Neutrophil (primary cell): ENCODE data around the gene KCNIP2.
A peak's percentile ranks its signal among the peaks of the same experiment; 100 is the strongest.

Source experiments
- H3K27ac ChIP-seq: fragments of 200-600 bp; sonication (generic); 2 replicates; pipeline ENCODE4 v1.5.1; 2016; ENCODE audit warnings: mild to moderate bottlenecking, moderate library complexity
- H3K27me3 ChIP-seq: fragments of 200-600 bp; sonication (generic); 2 replicates; pipeline ENCODE4 v1.6.0; 2016; ENCODE audit warnings: mild to moderate bottlenecking
- H3K36me3 ChIP-seq: fragments of 200-600 bp; sonication (generic); 2 replicates; pipeline ENCODE4 v1.5.1; 2017
- H3K4me1 ChIP-seq, 2 experiments: fragments of 200-600 bp in 1 of 2; sonication (generic) in 1 of 2; 1 replicate in 1 of 2; 2 replicates in 1 of 2; pipeline versions ENCODE4 v1.5.1 to v1.6.1; 2013 to 2016; ENCODE audit warnings: low read depth in 1 of 2, low read length in 1 of 2, mild to moderate bottlenecking in 1 of 2, moderate library complexity in 1 of 2; ENCODE audit not compliant: control insufficient read depth in 1 of 2, insufficient read depth in 1 of 2
- H3K4me3 ChIP-seq, 2 experiments: fragments of 200-600 bp in 1 of 2; sonication (generic) in 1 of 2; 1 replicate in 1 of 2; 2 replicates in 1 of 2; pipeline ENCODE4 v1.5.1; 2013 to 2016; ENCODE audit warnings: low read depth in 1 of 2, low read length in 1 of 2, mild to moderate bottlenecking in 1 of 2, moderate library complexity in 1 of 2
- H3K9me3 ChIP-seq: fragments of 200-600 bp; sonication (generic); 2 replicates; pipeline ENCODE4 v1.5.1; 2016
- TF ChIP-seq, protein P1 (sequence below): fragments of 200-600 bp; sonication (generic); IDR thresholded peaks from 2 replicates; pipeline ENCODE4 v1.5.1; 2016; ENCODE audit warnings: antibody characterized with exemption

The KCNIP2 gene

DNA sequence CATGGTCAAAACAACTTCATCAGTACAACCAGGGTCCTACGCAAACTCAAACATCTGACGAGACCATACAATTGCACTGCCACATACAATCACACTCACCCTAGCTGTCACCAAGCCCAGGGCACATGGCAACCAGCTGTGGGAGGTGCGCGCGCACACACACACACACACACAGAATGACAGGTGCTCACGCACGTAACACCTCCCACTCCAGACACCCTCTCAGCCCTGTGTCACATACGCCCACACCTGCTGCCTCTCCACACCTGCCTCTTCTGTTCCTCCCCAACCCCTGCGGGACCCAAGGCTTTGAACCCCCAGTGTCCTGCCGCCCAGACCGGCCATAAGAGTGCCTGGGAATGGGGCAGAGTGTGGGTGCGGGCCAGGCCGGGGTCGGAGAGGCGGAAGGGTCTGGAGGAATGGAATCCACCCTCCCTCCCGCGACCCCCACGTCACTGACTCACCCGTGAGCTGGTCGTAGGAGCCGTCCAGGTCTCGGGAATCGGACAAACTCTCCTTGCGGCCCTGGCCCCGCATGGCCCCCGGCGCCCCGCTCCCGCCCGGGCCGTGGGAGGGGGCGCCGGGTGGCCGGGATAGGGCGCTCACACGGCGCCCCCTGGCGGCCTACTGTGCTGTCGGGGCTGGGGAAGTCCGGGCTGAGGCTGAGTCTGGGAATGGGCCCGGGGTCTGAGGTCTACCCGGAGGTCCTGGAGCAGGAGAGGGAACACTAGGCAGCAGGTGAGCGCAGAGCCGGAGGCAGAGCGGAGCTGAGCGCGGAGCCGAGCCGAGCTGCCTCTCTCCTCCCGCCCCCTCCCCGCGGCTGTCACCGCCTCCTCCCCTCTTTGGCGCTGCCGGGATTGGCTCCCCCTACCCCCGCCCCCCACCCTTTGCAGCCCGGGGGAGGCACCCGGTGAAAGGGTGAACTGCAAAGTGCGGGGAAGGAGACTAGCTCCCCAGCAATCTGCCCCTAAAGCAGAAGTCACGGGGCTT, at the start of gene KCNIP2:
Gene KCNIP2 (minus strand): TSS at position 769 of the 990 bp plus-strand sequence. CDS start 232 bp downstream, at position 537.
- H3K9me3 ChIP-seq, result no peaks in the 10 kb centered on the region
- H3K4me1 ChIP-seq, result peaks cover 48% of the 10 kb centered on the region in 2 experiments
- TF ChIP-seq, protein P1, sequence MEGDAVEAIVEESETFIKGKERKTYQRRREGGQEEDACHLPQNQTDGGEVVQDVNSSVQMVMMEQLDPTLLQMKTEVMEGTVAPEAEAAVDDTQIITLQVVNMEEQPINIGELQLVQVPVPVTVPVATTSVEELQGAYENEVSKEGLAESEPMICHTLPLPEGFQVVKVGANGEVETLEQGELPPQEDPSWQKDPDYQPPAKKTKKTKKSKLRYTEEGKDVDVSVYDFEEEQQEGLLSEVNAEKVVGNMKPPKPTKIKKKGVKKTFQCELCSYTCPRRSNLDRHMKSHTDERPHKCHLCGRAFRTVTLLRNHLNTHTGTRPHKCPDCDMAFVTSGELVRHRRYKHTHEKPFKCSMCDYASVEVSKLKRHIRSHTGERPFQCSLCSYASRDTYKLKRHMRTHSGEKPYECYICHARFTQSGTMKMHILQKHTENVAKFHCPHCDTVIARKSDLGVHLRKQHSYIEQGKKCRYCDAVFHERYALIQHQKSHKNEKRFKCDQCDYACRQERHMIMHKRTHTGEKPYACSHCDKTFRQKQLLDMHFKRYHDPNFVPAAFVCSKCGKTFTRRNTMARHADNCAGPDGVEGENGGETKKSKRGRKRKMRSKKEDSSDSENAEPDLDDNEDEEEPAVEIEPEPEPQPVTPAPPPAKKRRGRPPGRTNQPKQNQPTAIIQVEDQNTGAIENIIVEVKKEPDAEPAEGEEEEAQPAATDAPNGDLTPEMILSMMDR, result peak; percentile 61
- peak within 1 kb of the TSS; percentile 49 for H3K27ac ChIP-seq
- peaks cover 52% of the 10 kb centered on the region for H3K27me3 ChIP-seq
- no peaks in the 10 kb centered on the region for H3K36me3 ChIP-seq
- H3K4me3 ChIP-seq, result peak within 1 kb of the TSS; percentile 59 to 74

- no peaks in the 10 kb centered on the region for H3K27me3 ChIP-seq
- peaks cover 7 to 13% of the 10 kb centered on the region in 2 experiments for H3K4me1 ChIP-seq
- no peak overlapping the region for H3K27ac ChIP-seq
- H3K4me3 ChIP-seq, result no peak overlapping the region
- H3K9me3 ChIP-seq, result no peaks in the 10 kb centered on the region
- H3K36me3 ChIP-seq, result no peaks in the 10 kb centered on the region
- TF ChIP-seq, protein P1, result no peak
These were observed 49.3 kb upstream of the KCNIP2 start for GRCh38 chr10:101892782-101893391.

- no peaks in the 10 kb centered on the region for H3K9me3 ChIP-seq
- no peaks in the 10 kb centered on the region for H3K4me1 ChIP-seq
- H3K27me3 ChIP-seq, result no peaks in the 10 kb centered on the region
- TF ChIP-seq, protein P1, result peak; percentile 42
- H3K4me3 ChIP-seq, result no peak overlapping the region
- H3K27ac ChIP-seq, result no peak overlapping the region
- no peaks in the 10 kb centered on the region for H3K36me3 ChIP-seq
These were observed 45.9 kb upstream of the KCNIP2 start for GRCh38 chr10:101889256-101890210.

DNA sequence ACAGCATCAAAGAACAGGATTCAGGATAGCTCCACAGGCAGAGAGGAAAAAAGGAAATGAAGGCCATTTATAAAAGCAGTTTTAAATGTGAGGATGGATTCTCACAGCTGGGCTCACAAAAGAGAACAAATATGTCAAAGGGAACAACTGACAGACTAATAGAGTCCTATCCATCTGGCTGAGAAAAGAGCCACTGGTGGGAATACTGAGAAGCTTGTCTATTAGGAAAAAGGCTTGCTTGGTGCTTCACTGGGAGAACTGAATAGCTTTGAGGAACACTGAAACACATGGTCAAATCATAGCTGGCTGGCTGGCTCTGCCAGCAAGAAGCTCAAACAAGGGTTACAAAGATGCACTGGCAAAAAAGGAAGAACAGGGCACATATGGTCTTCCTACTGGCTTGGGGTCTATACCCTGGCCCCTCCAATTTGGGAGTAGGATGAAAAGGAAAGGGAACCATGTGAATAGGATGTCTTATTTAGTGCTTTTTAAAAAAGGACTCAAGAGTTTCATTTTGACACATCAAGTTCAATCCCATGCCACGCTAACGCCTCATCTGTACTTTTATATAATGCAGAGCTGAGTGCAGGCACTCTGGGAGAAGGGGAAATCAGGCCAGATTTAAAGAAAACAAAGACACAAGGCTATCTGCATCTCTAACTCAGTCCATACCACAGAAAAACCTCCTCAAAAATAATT, 44.8 kb upstream of the KCNIP2 start:
- Histone ChIP-seq H3K9me3 (no peaks in the 10 kb centered on the region), H3K36me3 (no peaks in the 10 kb centered on the region), H3K27me3 (no peaks in the 10 kb centered on the region), H3K4me3 (no peak overlapping the region), H3K4me1 (peaks cover 2 to 3% of the 10 kb centered on the region in 2 experiments), H3K27ac (no peak overlapping the region)
- TF ChIP-seq, protein P1, result no peak
